ENCODE data around the gene LAIR2. TPM values are rescaled to one million over a fixed set of nuclear protein-coding genes. Genes with fewer than 3 reads are reported as not detected.

LAIR2 gene
- total RNA-seq, 1 experiment from 2014 or later: not detected

GRCh38 chr19:54458648-54459281 is 43.9 kb upstream of the LAIR2 start:
- Histone ChIP-seq H3K79me2 (ENCODE audit: insufficient read depth, low read length) (peaks cover 86% of the 10 kb centered on the region), H3K36me3 (ENCODE audit: control insufficient read depth in 1 of 2, insufficient read depth in 2 of 2, low read length in 2 of 2) (peaks cover 48 to 59% of the 10 kb centered on the region in 2 experiments; a peak in 3 of 4 replicates)
- no TSS peak for BruUV-seq (replicated peaks)

More at GRCh38 chr19:54458648-54459281, 43.9 kb upstream of the LAIR2 start:
- CTCF ChIA-PET: no interaction called here
- RAD21 ChIA-PET (ENCODE audit: low non-redundant PET in 1 of 2, low total read pairs in 2 of 2, uncharacterized antibody in 2 of 2, unreplicated experiment in 2 of 2): no interaction called here
- Histone ChIP-seq H3K4me2 (ENCODE audit: low read length) (no peak overlapping the region), H3K9ac (ENCODE audit: low read length) (no peak overlapping the region), H3K4me3 (replicated peaks in 1 of 2; ENCODE audit: low read depth in 1 of 2, low read length in 2 of 2) (no peak overlapping the region), H3K27ac (ENCODE audit: low read depth, low read length) (no peak overlapping the region), H3K27me3 (ENCODE audit: insufficient read depth, low read length) (no peaks in the 10 kb centered on the region), H3K4me1 (ENCODE audit: control insufficient read depth in 1 of 2, insufficient read depth in 2 of 2, low read length in 2 of 2) (peaks cover 7 to 15% of the 10 kb centered on the region in 2 experiments; a peak in 3 of 4 replicates), H2AFZ (ENCODE audit: low read depth, low read length, poor library complexity, severe bottlenecking) (no peak overlapping the region), H3K9me3 (ENCODE audit: control insufficient read depth in 1 of 2, insufficient read depth in 1 of 2, low read depth in 1 of 2, low read length in 2 of 2) (no peaks in the 10 kb centered on the region), H4K20me1 (ENCODE audit: insufficient read depth) (no peaks in the 10 kb centered on the region), H3K9me2 (ENCODE audit: insufficient read depth) (no peaks in the 10 kb centered on the region)
- TF ChIP-seq EZH2phosphoT487 (IDR thresholded peaks at IDR 0.05; ENCODE audit: borderline replicate concordance) (no peak), POLR2AphosphoS5 (IDR thresholded peaks at IDR 0.05; ENCODE audit: low read depth, low read length) (no peak), YY1 (IDR thresholded peaks at IDR 0.05; ENCODE audit: extremely low read depth, insufficient replicate concordance, low read depth, low read length) (no peak), SP1 (IDR thresholded peaks at IDR 0.05; ENCODE audit: low read depth) (no peak), EGR1 (IDR thresholded peaks at IDR 0.05; ENCODE audit: low read depth) (no peak), SRF (IDR thresholded peaks at IDR 0.05; ENCODE audit: low read depth) (no peak), FOSL1 (IDR thresholded peaks at IDR 0.05; ENCODE audit: low read depth) (no peak), ATF3 (IDR thresholded peaks at IDR 0.05) (no peak), TCF7L2 (IDR thresholded peaks at IDR 0.05; ENCODE audit: borderline replicate concordance, extremely low read depth, insufficient read depth, insufficient read length) (no peak), ELF1 (IDR thresholded peaks at IDR 0.05; ENCODE audit: borderline replicate concordance, low read depth) (no peak), CBX3 (IDR thresholded peaks at IDR 0.05; ENCODE audit: low read depth) (no peak)
- TF ChIP-seq, protein P1, sequence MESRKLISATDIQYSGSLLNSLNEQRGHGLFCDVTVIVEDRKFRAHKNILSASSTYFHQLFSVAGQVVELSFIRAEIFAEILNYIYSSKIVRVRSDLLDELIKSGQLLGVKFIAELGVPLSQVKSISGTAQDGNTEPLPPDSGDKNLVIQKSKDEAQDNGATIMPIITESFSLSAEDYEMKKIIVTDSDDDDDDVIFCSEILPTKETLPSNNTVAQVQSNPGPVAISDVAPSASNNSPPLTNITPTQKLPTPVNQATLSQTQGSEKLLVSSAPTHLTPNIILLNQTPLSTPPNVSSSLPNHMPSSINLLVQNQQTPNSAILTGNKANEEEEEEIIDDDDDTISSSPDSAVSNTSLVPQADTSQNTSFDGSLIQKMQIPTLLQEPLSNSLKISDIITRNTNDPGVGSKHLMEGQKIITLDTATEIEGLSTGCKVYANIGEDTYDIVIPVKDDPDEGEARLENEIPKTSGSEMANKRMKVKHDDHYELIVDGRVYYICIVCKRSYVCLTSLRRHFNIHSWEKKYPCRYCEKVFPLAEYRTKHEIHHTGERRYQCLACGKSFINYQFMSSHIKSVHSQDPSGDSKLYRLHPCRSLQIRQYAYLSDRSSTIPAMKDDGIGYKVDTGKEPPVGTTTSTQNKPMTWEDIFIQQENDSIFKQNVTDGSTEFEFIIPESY (IDR thresholded peaks at IDR 0.05; ENCODE audit: extremely low read depth, insufficient replicate concordance, low read length): no peak
- TF ChIP-seq, protein P2, sequence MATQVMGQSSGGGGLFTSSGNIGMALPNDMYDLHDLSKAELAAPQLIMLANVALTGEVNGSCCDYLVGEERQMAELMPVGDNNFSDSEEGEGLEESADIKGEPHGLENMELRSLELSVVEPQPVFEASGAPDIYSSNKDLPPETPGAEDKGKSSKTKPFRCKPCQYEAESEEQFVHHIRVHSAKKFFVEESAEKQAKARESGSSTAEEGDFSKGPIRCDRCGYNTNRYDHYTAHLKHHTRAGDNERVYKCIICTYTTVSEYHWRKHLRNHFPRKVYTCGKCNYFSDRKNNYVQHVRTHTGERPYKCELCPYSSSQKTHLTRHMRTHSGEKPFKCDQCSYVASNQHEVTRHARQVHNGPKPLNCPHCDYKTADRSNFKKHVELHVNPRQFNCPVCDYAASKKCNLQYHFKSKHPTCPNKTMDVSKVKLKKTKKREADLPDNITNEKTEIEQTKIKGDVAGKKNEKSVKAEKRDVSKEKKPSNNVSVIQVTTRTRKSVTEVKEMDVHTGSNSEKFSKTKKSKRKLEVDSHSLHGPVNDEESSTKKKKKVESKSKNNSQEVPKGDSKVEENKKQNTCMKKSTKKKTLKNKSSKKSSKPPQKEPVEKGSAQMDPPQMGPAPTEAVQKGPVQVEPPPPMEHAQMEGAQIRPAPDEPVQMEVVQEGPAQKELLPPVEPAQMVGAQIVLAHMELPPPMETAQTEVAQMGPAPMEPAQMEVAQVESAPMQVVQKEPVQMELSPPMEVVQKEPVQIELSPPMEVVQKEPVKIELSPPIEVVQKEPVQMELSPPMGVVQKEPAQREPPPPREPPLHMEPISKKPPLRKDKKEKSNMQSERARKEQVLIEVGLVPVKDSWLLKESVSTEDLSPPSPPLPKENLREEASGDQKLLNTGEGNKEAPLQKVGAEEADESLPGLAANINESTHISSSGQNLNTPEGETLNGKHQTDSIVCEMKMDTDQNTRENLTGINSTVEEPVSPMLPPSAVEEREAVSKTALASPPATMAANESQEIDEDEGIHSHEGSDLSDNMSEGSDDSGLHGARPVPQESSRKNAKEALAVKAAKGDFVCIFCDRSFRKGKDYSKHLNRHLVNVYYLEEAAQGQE (IDR thresholded peaks at IDR 0.05; ENCODE audit: low read depth): no peak
- no peak for ATAC-seq
- intact Hi-C loops (cut with micrococcal nuclease): no loop called here
- POLR2A ChIA-PET: interaction anchor here (3.1 kb wide), 1 partner anchor 10 kb away, joined by 10 read pairs; the partner anchor contains the start of gene LENG8
- no peak for DNase-seq (ENCODE audit: low read depth, low spot score)

All from HCT116 (cell line).